Vagina (tissue), 2 donors: ENCODE data around the gene KDM3A.

Experiments
- CTCF ChIP-seq, 3 experiments: fragments of 450-650 bp in 2 of 3; fragments of 200-600 bp in 1 of 3; sonication (generic) in 1 of 3; IDR thresholded peaks; one replicate each; pipeline ENCODE4 v1.5.1; 2017 to 2019; ENCODE audit warnings: antibody characterized with exemption in 3 of 3, mild to moderate bottlenecking in 2 of 3, moderate library complexity in 2 of 3
- POLR2A ChIP-seq, 2 donors: fragments of 450-650 bp; IDR thresholded peaks; one replicate each; pipeline ENCODE4 v1.6.1; 2017; ENCODE audit warnings: antibody characterized with exemption in 2 of 2, mild to moderate bottlenecking in 2 of 2, moderate library complexity in 2 of 2
- POLR2AphosphoS5 ChIP-seq, 2 donors: sonication (generic); formaldehyde crosslinking; IDR thresholded peaks; one replicate each; pipeline ENCODE4 v1.9.0; 2017; ENCODE audit warnings: antibody characterized with exemption in 2 of 2, mild to moderate bottlenecking in 2 of 2, low read depth in 1 of 2; ENCODE audit not compliant: insufficient read depth in 1 of 2

GRCh38 chr2:86441882-86442641, 891 bp downstream of the KDM3A start:
- no peak for TF ChIP-seq POLR2A (IDR thresholded peaks at IDR 0.05)
- no peak for TF ChIP-seq CTCF (IDR thresholded peaks at IDR 0.05)
- peak in 1 of 2 donors; percentile 62 for TF ChIP-seq POLR2AphosphoS5 (IDR thresholded peaks at IDR 0.05; ENCODE audit: insufficient read depth in 1 of 2, low read depth in 1 of 2)
